LNCaP clone FGC (cell line): ENCODE results near the gene ARHGAP24.

Experiments used
- DNase-seq: peaks from one replicate; pipeline ENCODE4 v3.0.0-alpha.2; 2011; ENCODE audit warnings: low read depth
- H3K4me3 ChIP-seq: 2 replicates; pipeline ENCODE4 v1.5.1; 2011; ENCODE audit warnings: mild to moderate bottlenecking, low read depth, low read length, control low read depth
- TF ChIP-seq, protein P1 (sequence below): IDR thresholded peaks from 2 replicates; pipeline ENCODE4 v1.5.1; 2012; ENCODE audit warnings: mild to moderate bottlenecking; ENCODE audit not compliant: control insufficient read depth, insufficient read depth; ENCODE audit errors: extremely low read depth

The ARHGAP24 gene

DNA sequence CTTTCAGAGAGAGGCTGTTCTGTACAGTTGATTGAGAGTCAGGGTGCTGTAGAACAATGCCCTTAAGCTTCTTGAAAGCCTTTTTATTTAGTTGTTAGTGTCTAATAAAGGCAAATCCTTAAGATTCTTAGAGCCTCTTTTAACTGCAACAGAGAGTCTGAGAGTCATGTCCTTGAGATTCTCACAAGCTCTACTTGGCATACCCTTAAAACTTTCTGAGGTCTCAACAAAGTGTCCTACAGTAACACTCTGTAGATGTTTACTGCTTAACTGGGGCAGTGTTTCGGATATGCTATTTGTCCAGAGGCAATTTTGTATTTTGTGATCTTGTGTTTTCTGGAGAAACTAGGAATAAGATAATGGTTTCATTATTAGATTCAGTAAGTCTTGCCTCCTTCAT lies 209.7 kb downstream of the ARHGAP24 start:
- no peak for DNase-seq
- TF ChIP-seq, protein P1, sequence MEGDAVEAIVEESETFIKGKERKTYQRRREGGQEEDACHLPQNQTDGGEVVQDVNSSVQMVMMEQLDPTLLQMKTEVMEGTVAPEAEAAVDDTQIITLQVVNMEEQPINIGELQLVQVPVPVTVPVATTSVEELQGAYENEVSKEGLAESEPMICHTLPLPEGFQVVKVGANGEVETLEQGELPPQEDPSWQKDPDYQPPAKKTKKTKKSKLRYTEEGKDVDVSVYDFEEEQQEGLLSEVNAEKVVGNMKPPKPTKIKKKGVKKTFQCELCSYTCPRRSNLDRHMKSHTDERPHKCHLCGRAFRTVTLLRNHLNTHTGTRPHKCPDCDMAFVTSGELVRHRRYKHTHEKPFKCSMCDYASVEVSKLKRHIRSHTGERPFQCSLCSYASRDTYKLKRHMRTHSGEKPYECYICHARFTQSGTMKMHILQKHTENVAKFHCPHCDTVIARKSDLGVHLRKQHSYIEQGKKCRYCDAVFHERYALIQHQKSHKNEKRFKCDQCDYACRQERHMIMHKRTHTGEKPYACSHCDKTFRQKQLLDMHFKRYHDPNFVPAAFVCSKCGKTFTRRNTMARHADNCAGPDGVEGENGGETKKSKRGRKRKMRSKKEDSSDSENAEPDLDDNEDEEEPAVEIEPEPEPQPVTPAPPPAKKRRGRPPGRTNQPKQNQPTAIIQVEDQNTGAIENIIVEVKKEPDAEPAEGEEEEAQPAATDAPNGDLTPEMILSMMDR: no peak
- H3K4me3 ChIP-seq: no peak overlapping the region

GRCh38 chr4:85686398-85686797 lies 211.4 kb downstream of the ARHGAP24 start:
- H3K4me3 ChIP-seq: no peak overlapping the region
- no peak for DNase-seq
- TF ChIP-seq, protein P1: no peak

GRCh38 chr4:85688055-85688740 lies 213.2 kb downstream of the ARHGAP24 start:
- no peak overlapping the region for H3K4me3 ChIP-seq
- DNase-seq: no peak
- TF ChIP-seq, protein P1: no peak

- no peak overlapping the region for H3K4me3 ChIP-seq
- TF ChIP-seq, protein P1: no peak
- no peak for DNase-seq
These were observed 221.7 kb downstream of the ARHGAP24 start for GRCh38 chr4:85696661-85697060.

DNA sequence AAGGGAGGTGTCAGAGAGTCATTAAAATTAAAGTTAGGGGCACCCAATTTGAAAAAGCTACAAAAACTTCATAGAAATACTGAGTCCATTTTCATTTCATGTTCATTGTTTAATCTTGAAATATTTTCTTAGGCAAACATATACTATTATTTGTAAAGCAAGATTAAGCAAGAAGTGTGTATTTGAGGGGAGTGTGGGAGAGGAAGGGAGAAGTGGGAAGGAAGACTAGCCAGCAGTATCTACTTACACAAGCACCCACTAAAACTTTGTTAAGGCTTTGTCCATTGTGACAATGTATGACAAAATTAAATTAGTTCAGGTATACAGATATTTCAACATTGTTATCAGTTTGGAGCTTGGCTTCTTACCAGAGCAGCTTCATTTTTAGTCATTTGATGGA lies 222.9 kb downstream of the ARHGAP24 start:
- no peak for DNase-seq
- TF ChIP-seq, protein P1: no peak
- H3K4me3 ChIP-seq: no peak overlapping the region

- TF ChIP-seq, protein P1: no peak
- no peak for DNase-seq
- no peak overlapping the region for H3K4me3 ChIP-seq
These were observed 225.4 kb downstream of the ARHGAP24 start for GRCh38 chr4:85700362-85700761.

GRCh38 chr4:85701861-85702321 lies 226.9 kb downstream of the ARHGAP24 start:
- H3K4me3 ChIP-seq: no peak overlapping the region
- TF ChIP-seq, protein P1: no peak
- DNase-seq: no peak
